ENCODE results near the gene H1-8.

Gene H1-8

DNA sequence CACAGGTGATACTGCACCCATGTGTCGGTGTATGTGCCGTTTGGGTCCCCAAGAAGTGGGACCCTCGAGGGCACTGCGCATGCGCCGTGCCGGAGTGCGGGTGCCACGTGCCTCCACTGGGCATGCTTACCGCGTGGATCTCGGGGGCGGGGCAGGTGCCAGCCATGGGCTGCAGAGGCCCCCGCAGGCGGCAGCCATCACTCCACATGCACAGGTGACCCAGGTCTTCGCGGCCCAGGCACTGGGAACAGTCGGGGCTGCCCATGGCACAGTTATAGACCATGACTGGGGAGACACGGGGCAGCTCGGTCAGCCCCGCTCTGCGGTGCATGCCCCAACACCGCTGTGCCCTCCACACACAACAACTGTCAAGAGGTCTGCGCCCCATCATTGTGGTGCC is 31.2 kb downstream of the H1-8 start:
- DNase-seq (ENCODE audit: extremely low read depth, low read depth): no peak
- H3K4me3 ChIP-seq (replicated peaks; ENCODE audit: low read depth, low read length): no peak overlapping the region
- TF ChIP-seq, protein P1, sequence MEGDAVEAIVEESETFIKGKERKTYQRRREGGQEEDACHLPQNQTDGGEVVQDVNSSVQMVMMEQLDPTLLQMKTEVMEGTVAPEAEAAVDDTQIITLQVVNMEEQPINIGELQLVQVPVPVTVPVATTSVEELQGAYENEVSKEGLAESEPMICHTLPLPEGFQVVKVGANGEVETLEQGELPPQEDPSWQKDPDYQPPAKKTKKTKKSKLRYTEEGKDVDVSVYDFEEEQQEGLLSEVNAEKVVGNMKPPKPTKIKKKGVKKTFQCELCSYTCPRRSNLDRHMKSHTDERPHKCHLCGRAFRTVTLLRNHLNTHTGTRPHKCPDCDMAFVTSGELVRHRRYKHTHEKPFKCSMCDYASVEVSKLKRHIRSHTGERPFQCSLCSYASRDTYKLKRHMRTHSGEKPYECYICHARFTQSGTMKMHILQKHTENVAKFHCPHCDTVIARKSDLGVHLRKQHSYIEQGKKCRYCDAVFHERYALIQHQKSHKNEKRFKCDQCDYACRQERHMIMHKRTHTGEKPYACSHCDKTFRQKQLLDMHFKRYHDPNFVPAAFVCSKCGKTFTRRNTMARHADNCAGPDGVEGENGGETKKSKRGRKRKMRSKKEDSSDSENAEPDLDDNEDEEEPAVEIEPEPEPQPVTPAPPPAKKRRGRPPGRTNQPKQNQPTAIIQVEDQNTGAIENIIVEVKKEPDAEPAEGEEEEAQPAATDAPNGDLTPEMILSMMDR (IDR thresholded peaks at IDR 0.05; ENCODE audit: low read depth, low read length, missing control alignments): no peak

DNA sequence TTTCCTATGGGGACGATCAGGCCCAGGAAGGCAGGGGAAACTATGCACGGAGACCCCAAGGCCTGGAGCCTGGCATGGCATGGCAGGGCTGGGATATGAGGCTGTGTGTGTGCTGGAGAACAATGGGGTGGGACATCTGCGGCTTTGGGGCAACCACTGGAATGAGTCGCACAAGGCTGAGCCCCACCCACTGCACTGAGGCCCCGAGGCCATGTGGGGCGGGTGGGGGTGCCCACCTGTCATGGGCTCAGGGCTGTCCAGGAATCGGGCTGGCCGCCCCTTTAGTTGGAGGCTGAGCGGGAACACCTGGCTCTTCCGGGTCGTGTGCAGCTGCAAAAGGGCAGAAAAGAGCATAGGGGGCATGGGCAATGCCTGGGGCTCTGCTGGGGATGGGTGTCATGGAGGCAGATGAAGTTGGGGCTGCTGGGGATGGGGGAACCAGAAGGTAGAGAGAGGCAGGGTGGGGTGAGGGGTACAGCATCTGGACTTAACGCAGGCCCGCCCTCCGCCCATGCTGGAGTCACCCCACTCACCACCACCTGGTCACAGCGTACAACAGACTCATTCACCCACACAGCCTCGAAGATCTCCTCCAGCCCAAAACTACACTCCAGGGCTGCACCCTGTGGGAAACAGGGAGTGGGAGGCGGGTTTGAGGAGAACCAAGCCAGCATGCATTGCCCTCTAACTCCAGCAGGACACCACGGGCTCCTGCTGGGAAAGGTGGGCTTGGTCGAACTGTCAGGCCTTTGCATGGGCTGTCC is 32.4 kb downstream of the H1-8 start:
- TF ChIP-seq, protein P1 (IDR thresholded peaks at IDR 0.05; ENCODE audit: low read depth, low read length, missing control alignments): no peak
- no peak for DNase-seq (ENCODE audit: extremely low read depth, low read depth)
- H3K4me3 ChIP-seq (replicated peaks; ENCODE audit: low read depth, low read length): no peak overlapping the region

DNA sequence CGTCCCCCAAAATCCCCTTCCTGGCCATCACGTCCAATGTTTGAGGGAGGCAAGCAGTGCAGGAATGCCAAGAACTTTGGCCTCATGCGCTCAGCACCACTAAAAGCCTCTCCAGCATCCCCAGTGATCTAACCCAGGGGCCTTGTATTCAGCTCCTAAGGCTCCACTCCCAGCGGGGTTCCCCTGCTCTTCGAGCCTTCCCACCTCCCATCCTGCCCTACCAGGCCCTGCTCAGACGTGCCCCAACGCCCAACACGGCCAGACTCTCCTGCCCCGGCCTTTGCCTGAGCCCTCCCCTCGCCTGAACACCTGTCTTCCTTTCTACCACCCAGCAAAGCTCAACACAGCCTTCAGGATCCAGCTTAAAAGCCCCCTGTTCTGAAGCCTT is 33.0 kb downstream of the H1-8 start:
- DNase-seq (ENCODE audit: extremely low read depth, low read depth): no peak
- H3K4me3 ChIP-seq (replicated peaks; ENCODE audit: low read depth, low read length): no peak overlapping the region
- TF ChIP-seq, protein P1 (IDR thresholded peaks at IDR 0.05; ENCODE audit: low read depth, low read length, missing control alignments): no peak

DNA sequence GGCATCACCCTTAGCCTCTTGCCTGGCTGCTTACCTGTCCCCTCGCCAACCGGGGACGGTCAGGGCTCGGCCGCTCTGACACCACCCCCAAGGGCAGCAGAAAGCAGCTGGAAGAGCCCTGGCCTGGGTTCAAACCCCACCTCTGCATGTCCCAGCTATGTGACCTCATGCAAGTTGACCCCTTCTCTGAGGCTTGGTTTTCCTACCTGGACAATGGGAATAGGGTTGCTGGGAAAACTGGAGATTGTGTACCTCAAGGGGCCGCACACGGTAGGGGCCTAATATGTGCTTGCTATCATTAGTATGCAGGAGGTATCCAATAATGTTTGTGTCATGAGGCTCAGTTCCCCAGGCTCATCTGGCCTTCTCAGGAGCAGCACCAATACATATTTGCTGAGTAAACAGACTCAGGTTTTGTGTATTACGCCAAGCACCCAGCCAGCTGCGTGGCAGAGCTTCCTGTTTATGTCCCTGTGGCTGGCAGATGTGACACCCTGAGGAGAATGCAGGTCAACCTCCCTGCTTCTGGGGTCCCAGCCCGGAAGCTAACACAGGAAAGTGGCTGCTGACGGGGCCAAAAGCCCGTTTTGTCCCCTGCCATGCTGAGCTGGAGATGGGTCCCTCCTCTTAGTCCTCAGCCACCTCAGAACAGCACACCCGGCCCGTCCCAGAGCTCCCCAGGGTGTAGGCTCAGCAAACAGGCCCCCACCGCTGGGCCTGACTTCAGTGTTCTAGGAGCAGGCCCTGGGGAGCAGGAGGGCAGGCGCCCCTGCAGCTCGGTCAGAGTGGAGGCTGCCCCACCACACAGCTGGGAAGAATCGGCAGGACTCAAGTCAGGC is 33.8 kb downstream of the H1-8 start:
- no peak for DNase-seq (ENCODE audit: extremely low read depth, low read depth)
- no peak overlapping the region for H3K4me3 ChIP-seq (replicated peaks; ENCODE audit: low read depth, low read length)
- TF ChIP-seq, protein P1 (IDR thresholded peaks at IDR 0.05; ENCODE audit: low read depth, low read length, missing control alignments): no peak

DNA sequence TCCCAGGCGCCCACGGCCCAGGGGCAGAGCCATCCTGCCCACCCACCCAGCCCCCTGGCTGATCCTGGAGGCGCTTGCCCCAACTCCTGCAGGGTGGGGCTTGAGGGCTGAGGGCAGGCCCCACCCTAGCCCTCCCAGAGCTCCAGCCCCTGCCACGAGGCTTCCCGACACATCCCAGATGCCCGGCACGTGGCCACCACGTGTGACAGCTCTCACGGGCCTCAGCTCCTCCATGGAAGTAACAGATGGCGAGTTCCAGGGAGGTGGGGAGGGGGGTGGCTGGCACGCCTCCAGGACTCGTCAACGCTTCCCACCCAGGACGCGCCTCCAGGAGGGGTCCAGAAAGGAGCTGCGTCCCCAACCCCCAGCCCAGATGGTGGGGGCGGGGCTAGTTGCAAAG is 34.4 kb downstream of the H1-8 start:
- TF ChIP-seq, protein P1 (IDR thresholded peaks at IDR 0.05; ENCODE audit: low read depth, low read length, missing control alignments): no peak
- H3K4me3 ChIP-seq (replicated peaks; ENCODE audit: low read depth, low read length): no peak overlapping the region
- no peak for DNase-seq (ENCODE audit: extremely low read depth, low read depth)

DNA sequence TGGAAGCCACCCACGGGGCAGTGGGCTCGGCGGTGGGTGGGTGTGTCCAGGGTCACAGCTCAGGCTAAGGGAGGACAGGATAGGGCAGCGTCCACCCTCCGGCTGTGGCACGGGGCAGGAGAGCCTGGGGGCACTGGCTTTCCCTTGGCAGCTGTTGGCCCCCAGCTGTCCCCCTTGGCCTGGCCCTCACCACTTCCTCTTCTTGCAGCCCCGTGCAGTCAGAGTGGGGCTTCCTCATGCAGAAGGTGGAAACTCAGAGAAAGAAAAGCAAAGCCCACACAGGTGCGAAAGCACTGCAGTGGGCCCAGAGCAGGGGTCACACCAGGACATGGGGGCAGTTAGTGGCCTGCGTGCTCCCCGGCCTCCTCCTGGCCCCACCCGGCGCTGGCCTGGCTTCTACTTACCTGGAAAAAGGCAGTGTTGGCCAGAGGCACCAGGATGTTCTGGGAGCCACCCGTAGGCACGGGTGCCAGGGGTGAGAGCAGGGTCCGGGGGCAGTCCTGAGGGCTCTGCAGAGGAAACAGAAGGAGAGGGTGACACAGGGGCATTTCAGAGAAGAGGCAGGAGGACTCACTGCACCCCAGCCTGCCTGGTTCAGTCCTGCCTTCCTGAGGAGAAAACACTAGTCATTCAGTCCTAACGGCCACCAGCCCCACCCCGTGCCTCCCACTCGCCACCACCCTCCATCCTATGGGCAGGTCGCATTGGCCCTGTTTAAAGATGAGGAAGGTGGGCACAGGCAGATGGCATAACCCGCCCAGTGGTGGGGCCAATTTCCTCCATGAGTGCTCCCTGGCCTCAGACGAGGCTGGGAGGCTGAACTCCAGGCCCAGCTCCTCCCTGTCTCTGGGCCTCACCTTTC is 35.2 kb downstream of the H1-8 start:
- TF ChIP-seq, protein P1 (IDR thresholded peaks at IDR 0.05; ENCODE audit: low read depth, low read length, missing control alignments): no peak
- no peak overlapping the region for H3K4me3 ChIP-seq (replicated peaks; ENCODE audit: low read depth, low read length)
- no peak for DNase-seq (ENCODE audit: extremely low read depth, low read depth)

Data from HFF-Myc (cell line).